Posterior cingulate gyrus (tissue), 11 donors: ENCODE results near the gene VAMP2.
A peak's percentile ranks its signal among the peaks of the same experiment; 100 is the strongest.
"Not testable (repeated sequence)": the region's sequence is repeated elsewhere in the genome, so short reads cannot be mapped to it uniquely, and the experiment has no call there.

Experiments
- DNase-seq, 10 donors: peaks; one replicate each; pipeline versions ENCODE4 v3.0.0 to v3.0.0-alpha.2; 2020 to 2021; ENCODE audit warnings: mixed read lengths in 3 of 10
- intact Hi-C: fragments of 100-400 bp; cut with DNase I; formaldehyde crosslinking; loops from one replicate; pipeline ENCODE4 v1.15.1; 2023

VAMP2 gene

GRCh38 chr17:8176998-8177731 is 14.4 kb upstream of the VAMP2 start:
- intact Hi-C loops = no loop called here
- peak in 3 of 10 donors; percentile 30 to 49 (median 45) for DNase-seq

GRCh38 chr17:8176197-8176940 is 13.6 kb upstream of the VAMP2 start, which contains the start of gene TMEM107:
TMEM107 (minus strand) TSS chr17:8176380; CDS start chr17:8176286, 94 bp downstream.
- intact Hi-C loops = no loop called here
- DNase-seq = peak; percentile 69 to 98 (median 87)

DNA sequence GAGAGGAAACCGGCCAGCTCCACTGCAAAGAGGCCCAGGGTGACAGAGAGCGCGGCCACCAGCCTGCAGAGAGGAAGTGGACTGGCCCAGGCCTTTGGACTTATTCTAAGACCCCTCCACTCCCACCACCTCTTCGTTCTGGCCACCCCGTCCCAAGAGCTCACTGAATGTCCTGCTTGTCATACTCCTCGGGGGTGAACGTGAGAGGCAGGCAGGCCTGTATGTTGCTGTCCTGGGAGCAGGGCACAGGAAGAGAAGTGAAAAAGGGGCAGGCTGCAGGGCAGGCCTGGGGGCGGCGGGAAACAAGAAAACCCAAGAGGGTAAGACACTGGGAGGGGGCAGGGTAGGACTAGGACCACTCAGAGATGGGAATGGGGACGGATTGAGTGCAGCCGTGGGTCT is 13.0 kb upstream of the VAMP2 start:
- intact Hi-C loops = no loop called here

DNA sequence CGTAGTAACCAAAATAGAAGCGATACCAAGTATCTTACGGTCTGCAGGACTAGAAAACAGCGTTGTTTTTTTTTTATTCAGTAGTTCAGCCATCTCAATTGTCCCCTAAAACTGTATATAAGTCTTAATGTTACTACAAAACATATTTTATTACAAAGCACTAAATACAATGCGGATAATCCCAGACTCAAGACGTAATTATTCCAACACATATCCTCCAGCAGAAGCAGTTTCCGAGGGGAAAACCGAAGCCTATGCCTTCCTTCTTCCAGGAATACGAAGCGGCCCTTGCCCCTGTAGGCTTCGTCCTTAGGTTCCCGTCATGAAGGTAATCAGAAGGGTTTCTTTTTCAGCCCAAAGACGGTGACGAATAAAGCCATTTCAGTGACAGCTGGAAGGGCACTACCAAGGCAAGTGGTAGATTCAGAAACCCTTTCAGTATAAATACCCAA is 11.1 kb upstream of the VAMP2 start:
- intact Hi-C loops = loop anchor here (1.0 kb wide), 1 partner anchor 10 kb away; no protein-coding TSS in a partner anchor
- peak in 1 of 10 donors; percentile 59 for DNase-seq

More for the DNA sequence above, 13.0 kb upstream of the VAMP2 start:
- DNase-seq = peak in 1 of 10 donors; percentile 80

GRCh38 chr17:8173056-8173870 is 10.5 kb upstream of the VAMP2 start:
- DNase-seq = peak in 9 of 10 donors; percentile 62 to 96 (median 79)
- intact Hi-C loops = loop anchor here (1.0 kb wide), 1 partner anchor 9 kb away; no protein-coding TSS in a partner anchor

- peak in 2 of 10 donors; percentile 22 to 32 for DNase-seq
- intact Hi-C loops = not testable (repeated sequence)
These were observed 7.4 kb upstream of the VAMP2 start for GRCh38 chr17:8170186-8170585.

DNA sequence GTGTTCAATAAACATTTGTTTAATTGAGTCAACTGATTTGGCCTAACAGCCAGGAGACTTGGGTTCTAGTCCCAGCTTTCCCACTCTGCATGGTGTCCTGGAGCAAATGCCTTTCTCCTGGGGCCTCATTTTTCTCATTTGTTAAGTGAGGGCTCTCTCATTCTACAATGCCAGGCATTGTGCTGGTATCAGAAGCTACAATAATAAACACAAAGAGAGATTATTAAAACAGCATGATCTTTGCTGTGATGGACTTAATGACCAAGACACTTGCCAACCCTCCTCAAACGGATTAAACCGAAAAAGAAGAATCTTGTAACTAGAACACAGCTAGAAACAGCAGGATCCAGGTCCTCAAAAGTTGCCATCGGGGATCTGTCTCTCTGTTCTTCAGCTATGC is 4.8 kb upstream of the VAMP2 start:
- intact Hi-C loops = no loop called here
- DNase-seq = peak in 2 of 10 donors; percentile 2 to 16

DNA sequence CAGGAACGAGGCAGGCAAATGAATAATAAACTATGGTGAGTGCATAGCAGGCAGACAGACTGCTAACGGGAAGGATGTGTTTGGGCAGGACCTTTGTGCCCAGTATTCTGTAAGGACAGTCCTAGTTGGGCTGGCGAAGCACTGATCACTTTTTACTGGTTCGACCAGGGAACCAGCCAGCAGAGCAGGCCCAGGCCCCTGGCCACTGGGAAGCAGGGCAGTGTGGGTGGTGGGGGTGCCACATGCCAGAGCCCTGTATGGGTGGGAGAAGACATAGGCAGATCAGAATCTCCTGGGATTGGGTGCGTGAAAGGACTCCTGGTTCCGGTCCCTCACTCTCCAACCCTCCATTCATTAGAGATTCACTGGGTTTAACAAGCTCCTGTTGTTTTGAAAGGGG is 4.0 kb upstream of the VAMP2 start:
- peak in 3 of 10 donors; percentile 8 to 62 (median 31) for DNase-seq
- intact Hi-C loops = no loop called here

DNA sequence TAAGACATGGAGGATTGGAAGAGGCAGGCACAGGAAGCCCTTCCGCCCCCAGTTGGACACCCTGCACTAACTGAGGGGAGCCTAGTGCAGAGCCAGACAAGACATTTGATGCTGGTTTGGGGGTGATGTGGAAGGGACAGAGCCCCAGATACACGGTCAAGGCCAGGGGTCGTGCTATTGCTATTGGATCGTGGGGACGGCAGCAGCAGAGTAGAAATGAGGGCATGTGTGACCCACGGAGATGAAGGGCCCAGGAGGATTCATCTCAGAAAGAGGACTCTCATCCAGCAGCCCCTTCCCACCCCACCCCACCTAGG is 2.0 kb upstream of the VAMP2 start:
- intact Hi-C loops = loop anchor here (1.0 kb wide), 1 partner anchor 9 kb away; no protein-coding TSS in a partner anchor
- DNase-seq = peak in 3 of 10 donors; percentile 30 to 51 (median 47)

GRCh38 chr17:8163978-8164814 is 1.4 kb upstream of the VAMP2 start:
- DNase-seq = peak in 8 of 10 donors; percentile 69 to 96 (median 78)
- intact Hi-C loops = loop anchor here (1.0 to 2.0 kb wide), 2 partner anchors 9 to 23 kb away; no protein-coding TSS in a partner anchor

- DNase-seq = peak in 4 of 10 donors; percentile 24 to 75 (median 70)
- intact Hi-C loops = loop anchor here (2.0 kb wide), 1 partner anchor 24 kb away; no protein-coding TSS in a partner anchor
These were observed 539 bp upstream of the VAMP2 start for GRCh38 chr17:8162997-8163977.

DNA sequence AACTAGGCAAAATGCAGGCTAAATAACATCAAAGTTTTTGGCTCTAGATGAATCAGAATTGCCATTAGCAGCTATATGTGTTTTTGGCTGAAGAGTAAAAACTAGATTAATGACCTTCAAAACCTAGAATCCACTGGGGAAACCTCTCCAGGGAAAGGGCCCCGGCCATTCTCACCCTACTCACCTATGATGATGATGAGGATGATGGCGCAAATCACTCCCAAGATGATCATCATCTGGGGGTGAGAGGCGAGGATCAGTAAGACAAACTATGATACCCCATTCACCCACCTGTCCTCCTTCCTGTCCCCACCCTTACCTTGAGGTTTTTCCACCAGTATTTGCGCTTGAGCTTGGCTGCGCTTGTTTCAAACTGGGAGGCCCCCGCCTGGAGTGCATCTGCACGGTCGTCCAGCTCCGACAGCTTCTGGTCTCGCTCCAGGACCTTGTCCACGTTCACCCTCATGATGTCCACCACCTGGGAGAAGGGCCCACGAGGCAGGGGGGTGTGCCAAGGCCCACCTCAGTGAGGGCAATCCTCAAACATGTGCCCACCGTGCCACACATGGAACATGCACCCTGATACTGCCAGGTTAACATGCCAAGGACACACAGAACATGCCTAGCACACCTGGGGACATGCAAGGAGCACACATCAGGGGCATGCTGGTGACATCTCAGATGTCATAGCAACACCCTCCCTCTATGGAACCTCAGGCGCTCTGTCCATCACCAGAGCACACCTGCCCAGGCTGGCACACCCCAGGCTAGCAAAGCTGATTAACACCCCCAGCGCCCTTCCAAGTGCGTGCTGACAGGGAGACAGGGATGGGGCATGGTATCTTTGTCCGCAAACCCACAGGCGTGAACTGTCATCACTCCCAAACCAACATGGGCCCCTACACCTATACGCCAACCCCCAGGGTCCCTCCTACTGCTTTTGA is 1.2 kb downstream of the VAMP2 start:
- intact Hi-C loops = loop anchor here (2.0 kb wide), 1 partner anchor 25 kb away; no protein-coding TSS in a partner anchor

GRCh38 chr17:8160741-8161221 is 2.0 kb downstream of the VAMP2 start:
- DNase-seq = peak in 3 of 10 donors; percentile 25 to 46 (median 27)
- intact Hi-C loops = no loop called here

More for the DNA sequence above, 1.2 kb downstream of the VAMP2 start:
- peak in 3 of 10 donors; percentile 63 to 78 (median 75) for DNase-seq

GRCh38 chr17:8160224-8160577 is 2.5 kb downstream of the VAMP2 start:
- DNase-seq = peak in 2 of 10 donors; percentile 3 to 8
- intact Hi-C loops = no loop called here

DNA sequence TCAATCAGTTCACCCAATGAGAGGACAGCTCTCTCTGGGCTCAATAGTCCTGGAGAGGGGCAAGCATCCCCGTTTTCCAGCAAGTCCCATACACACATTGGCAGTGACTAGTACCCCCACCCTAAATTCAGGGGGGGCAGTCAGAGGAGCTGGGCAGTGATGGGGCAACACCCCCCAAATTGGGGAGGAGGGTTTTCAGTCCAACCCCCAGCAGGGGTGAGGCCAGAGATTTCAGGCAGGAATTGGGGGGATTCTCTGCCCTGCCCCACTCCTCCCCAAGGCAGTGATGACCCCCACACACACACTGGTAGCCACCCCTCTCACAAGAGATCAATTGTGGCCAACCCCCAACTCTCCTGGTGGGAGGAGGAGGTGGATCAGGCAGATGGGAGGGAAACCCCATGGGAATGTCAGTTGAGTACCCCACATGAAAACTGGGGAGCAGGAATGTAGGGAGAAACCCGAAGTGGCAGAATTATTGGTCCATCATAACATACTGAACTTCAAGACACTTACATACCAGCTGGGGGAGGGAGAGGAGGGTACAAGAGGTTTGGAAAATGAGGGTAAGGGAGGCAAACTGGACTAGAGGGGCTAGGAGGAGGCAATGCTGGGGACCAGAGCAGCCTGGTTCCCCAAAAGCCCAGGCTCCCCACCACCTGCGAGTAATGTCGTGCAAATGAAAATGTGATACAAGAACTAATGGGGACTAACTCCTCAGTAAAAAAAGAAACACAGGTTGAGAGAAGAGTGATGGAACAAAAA is 3.1 kb downstream of the VAMP2 start:
- intact Hi-C loops = loop anchor here (5.0 kb wide), 1 partner anchor 37 kb away; the partner anchor contains the start of gene HES7
- DNase-seq = peak in 3 of 10 donors; percentile 28 to 47 (median 29)

DNA sequence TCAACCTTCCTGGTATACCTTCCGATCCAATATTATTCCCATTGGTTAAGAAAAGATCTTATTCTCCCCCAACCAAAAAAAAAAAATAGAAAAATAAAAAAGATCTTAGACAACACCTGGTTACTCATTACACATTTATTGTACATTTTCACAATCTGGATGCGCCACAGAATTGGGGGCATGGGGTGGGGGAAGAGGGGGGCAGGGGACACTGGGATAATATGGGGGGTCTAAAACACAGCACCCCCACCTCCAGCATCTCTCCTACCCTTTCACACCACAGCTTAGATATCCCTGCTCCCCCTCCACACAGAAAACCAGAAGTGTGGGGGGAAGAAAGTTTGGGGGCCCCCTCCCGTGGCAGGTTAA is 3.7 kb downstream of the VAMP2 start:
- DNase-seq = no peak
- intact Hi-C loops = loop anchor here (5.0 kb wide), 1 partner anchor 37 kb away; the partner anchor contains the start of gene HES7
